GM18511 (cell line): ENCODE results near the gene KISS1R.
A peak's percentile ranks its signal among the peaks of the same experiment; 100 is the strongest.

Experiments
- ATAC-seq: cut with Tn5 transposase; IDR thresholded peaks from one replicate; pipeline ENCODE4 v1.9.1; 2021; ENCODE audit warnings: mild to moderate bottlenecking, moderate library complexity; ENCODE audit not compliant: unreplicated experiment

The KISS1R gene

GRCh38 chr19:919199-920050 lies 2.3 kb downstream of the KISS1R start:
- ATAC-seq: peak; percentile 31

DNA sequence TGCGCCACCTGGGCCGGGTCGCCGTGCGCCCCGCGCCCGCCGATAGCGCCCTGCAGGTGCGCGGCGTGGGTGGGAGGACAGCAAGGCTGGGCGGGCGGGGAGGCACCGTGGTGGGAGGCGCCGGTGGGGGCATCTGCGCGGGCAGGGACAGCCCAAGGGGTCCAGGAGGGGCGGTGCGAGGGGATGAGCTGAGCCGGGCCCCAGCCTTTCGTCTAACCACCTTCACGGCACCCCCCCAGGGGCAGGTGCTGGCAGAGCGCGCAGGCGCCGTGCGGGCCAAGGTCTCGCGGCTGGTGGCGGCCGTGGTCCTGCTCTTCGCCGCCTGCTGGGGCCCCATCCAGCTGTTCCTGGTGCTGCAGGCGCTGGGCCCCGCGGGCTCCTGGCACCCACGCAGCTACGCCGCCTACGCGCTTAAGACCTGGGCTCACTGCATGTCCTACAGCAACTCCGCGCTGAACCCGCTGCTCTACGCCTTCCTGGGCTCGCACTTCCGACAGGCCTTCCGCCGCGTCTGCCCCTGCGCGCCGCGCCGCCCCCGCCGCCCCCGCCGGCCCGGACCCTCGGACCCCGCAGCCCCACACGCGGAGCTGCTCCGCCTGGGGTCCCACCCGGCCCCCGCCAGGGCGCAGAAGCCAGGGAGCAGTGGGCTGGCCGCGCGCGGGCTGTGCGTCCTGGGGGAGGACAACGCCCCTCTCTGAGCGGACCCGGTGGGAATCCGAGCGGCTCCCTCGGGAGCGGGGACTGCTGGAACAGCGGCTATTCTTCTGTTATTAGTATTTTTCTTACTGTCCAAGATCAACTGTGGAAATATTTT lies 3.1 kb downstream of the KISS1R start:
- ATAC-seq: peak; percentile 43

DNA sequence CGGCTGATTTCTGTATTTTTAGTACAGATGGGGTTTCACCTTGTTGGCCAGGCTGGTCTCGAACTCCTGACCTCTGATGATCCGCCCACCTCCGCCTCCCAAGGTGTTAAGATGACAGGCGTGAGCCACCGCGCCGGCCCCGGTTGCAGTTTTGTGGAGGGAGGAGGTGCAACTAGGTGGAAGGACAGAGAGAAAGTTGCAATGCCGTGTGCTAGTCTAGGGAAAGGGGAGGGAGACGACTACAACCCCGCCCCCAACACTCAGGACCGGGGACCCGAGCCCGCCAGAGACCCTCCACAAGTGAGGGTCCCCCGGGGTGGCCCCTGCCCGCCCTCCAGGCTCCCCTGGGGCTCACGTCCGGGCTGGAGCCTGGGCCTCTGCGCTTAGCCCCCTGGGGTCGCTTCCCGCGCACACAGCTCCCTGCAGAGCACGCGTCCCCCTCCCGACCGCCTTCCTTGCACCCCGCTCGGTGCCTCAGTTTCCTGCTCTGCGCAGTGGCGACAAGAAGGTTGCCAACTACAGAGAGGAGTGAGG lies 7.5 kb downstream of the KISS1R start:
- no peak for ATAC-seq

GRCh38 chr19:925087-925525 lies 8.0 kb downstream of the KISS1R start:
- ATAC-seq: peak; percentile 36

GRCh38 chr19:925526-926322 lies 8.6 kb downstream of the KISS1R start, which contains the start of gene ARID3A:
Gene ARID3A, plus strand, starts transcription at chr19:926035. Its CDS starts 3,494 bp downstream, at chr19:929529.
- peak; percentile 63 for ATAC-seq

DNA sequence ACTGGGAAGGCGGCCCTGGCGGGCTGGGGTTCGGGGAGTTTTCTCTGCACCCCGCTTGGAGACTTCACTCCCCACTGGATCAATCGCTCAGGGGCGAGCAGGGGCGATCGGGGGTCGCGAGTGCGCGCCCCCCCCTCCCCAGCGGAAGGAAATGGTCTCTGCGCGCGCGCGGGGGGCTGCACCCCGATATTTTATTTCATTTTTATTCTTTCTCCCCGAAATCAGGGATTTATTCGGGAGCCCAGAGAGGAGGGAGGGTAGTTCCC lies 9.1 kb downstream of the KISS1R start:
- no peak for ATAC-seq

DNA sequence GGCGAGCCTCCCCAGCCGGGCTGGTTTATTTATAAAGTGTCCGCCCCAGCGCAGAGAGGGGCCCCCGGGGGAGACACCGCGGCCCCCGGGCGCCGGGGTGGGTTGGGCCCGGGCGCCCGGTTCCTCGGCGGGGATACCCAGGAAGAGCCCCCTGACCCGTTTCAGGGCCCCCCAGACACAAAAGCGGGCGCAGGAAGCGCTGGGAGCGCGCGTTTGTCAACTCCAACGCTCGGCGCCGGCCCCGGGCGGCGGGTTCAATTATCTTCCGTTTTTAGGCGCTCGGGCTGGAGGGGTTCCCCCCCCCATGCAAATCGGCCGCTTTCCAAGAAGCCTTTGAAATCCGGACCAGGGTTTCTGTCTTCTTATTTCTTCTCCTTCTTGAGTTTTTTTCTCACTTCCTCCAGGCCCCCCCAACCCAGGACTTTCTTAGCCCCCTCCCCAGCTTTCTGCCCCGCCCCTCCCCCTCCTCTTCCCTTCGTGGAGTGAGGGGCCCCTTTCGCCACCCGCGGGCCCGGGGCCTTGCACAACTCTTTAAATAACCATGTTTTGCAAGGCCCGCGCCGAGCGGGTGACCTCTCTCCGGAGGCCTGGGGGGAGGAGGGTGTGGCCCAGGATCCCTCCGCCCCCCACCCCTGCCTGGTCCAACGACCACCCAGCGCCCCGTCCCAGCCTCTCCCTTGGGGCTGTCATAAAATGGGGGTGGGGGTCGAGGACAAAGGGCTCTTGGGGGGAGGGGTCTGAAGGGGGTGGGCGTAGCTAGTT lies 9.6 kb downstream of the KISS1R start:
- ATAC-seq: no peak

DNA sequence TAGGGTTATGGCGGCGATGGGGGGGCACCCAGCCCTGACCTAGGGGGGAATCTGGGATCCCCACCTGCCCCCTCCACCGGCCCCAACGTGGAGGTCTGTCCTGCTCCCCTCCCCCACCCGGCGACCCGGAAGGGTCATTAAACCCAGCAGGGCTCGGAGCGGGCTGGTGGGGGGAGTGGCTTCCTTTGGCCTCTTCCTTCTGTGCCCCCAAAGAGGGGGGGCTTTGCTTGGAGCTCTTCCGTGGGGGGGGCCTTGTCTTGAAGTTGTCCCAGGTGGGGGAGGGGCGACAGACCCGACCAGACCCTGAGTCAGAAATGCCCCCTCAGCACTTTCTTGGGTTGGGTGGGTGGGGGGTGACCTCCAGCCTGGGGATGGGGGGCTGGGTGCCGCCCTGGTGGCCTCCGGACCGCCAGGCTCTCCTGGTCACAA lies 10.2 kb downstream of the KISS1R start:
- no peak for ATAC-seq

GRCh38 chr19:927780-928401 lies 10.8 kb downstream of the KISS1R start:
- ATAC-seq: no peak

DNA sequence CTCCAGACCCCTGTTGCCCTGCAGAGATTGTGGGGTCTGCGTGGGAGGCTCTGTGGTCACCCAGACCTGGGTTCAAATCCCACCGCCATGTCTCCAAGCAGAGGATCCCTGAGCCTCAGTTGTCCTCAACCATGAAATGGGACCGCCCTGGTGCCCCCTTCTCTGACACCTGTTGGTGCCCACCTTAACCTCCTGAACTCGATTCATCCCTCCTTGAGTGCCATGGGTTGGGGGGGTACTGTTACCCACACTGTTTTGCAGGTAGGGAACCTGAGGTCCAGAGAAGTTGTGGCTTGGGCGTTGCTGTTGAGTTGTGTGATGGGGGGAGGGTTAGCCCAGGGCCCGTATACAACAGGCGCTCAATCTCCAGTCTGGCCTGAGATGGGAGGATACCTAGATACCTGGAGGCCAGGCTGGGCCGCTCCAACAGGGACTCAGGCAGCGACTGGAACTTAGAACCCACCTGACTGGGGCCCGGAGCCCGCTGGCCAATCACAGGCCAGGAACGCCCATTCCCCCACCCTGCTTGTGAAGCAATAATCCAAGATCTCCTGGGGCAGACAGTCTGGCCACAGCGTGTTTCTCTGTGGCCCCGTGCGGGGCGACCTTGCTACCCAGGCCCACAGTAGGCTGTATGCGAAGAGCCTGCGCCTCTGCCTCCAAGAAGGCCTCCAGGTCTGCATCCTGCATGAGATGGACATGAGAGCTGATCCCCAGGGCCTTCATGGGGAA lies 11.5 kb downstream of the KISS1R start:
- no peak for ATAC-seq

DNA sequence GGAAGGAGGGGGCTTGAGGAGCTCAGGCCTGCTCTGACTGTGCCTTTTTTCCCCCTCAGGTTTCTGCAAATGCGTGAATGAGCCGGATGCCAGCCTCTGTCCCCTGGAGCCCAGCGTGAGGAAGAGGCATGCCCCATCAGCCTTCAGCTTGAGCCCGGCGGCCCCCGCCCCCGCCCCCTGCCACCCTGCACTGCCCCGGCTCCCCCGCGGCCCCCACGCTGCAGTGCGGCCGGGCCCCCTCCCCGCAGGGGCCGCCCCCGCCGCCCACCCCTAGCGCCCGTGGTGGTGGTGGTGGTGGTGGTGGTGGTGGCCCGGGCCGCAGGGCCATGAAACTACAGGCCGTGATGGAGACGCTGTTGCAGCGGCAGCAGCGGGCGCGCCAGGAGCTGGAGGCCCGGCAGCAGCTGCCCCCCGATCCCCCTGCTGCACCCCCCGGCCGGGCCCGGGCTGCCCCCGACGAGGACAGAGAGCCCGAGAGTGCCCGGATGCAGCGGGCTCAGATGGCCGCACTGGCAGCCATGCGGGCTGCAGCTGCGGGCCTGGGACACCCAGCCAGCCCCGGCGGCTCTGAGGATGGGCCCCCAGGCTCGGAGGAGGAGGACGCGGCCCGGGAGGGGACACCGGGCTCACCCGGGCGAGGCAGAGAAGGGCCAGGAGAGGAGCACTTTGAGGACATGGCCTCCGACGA lies 12.2 kb downstream of the KISS1R start:
- no peak for ATAC-seq

GRCh38 chr19:929891-930258 lies 12.7 kb downstream of the KISS1R start:
- no peak for ATAC-seq

- ATAC-seq: no peak
Measured at GRCh38 chr19:931860-932647, 14.9 kb downstream of the KISS1R start.

GRCh38 chr19:932648-933552 lies 15.8 kb downstream of the KISS1R start:
- ATAC-seq: no peak

GRCh38 chr19:933553-933882 lies 16.4 kb downstream of the KISS1R start:
- no peak for ATAC-seq

DNA sequence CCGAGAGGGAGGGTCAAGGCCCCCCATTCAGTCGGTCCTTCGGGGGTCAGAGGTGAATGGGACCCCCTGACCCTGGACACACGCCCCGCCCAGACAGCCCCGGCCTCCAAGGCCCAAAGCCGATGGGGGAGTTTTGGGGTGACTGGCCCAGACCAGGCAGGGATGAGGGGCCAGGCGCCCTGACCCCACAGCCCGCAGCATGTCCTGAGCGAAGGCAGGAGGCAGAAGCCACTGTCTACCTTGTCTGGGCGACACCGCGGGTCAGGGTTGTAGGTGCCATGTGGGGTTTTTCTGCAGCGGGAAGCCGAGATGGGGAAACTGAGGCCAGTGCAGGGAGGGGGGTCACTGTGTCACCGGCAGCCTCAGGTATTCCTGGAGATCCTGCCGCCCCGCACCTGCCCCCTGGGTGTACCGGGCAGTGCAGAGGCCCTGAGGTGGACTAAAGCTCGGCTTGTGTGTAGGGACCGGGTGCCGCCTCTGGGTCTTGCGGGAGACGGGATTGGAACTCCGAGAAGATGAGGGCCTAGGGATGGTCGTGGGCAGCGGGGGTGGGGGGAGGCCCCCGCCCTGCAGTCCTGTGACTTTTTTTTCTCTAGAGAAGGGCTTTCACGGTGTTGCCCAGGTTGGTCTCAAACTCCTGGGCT lies 17.2 kb downstream of the KISS1R start:
- no peak for ATAC-seq
